ENCODE measurements around the gene NT5DC1.

NT5DC1 gene

GRCh38 chr6:116136933-116137340 is 36.3 kb downstream of the NT5DC1 start:
- WGBS, 2 experiments (ENCODE audit: insufficient coverage in 2 of 2) = 90 to 100% methylated on average over 4 of the region's 5 CpGs
- no peaks in the 10 kb centered on the region for H3K9me3 ChIP-seq (ENCODE audit: control insufficient read depth, low read length)
- H3K4me1 ChIP-seq (ENCODE audit: control insufficient read depth, insufficient read depth, low read length, poor library complexity, severe bottlenecking) = no peaks in the 10 kb centered on the region
- H3K36me3 ChIP-seq (ENCODE audit: control insufficient read depth, insufficient read depth, low read length) = no peaks in the 10 kb centered on the region
- no peak overlapping the region for H3K27ac ChIP-seq (ENCODE audit: low read depth, low read length, severe bottlenecking)
- no peak overlapping the region for H3K4me3 ChIP-seq (ENCODE audit: extremely low read depth, insufficient read depth, low read length, poor library complexity, severe bottlenecking)

- 73 to 94% methylated on average over 4 of the region's 4 CpGs for WGBS, 2 experiments (ENCODE audit: insufficient coverage in 2 of 2)
These were observed 39.3 kb downstream of the NT5DC1 start for GRCh38 chr6:116139917-116140316.

GRCh38 chr6:116144605-116145004 is 44.0 kb downstream of the NT5DC1 start:
- no peak overlapping the region for H3K4me3 ChIP-seq (ENCODE audit: extremely low read depth, insufficient read depth, low read length, poor library complexity, severe bottlenecking)
- WGBS, 2 experiments (ENCODE audit: insufficient coverage in 2 of 2) = 75 to 81% methylated on average over 2 to 3 of the region's 3 CpGs

More at GRCh38 chr6:116139917-116140316, 39.3 kb downstream of the NT5DC1 start:
- no peak overlapping the region for H3K27ac ChIP-seq (ENCODE audit: low read depth, low read length, severe bottlenecking)
- H3K4me3 ChIP-seq (ENCODE audit: extremely low read depth, insufficient read depth, low read length, poor library complexity, severe bottlenecking) = no peak overlapping the region
- no peaks in the 10 kb centered on the region for H3K9me3 ChIP-seq (ENCODE audit: control insufficient read depth, low read length)
- no peaks in the 10 kb centered on the region for H3K36me3 ChIP-seq (ENCODE audit: control insufficient read depth, insufficient read depth, low read length)
- H3K4me1 ChIP-seq (ENCODE audit: control insufficient read depth, insufficient read depth, low read length, poor library complexity, severe bottlenecking) = no peaks in the 10 kb centered on the region

GRCh38 chr6:116145803-116146675 is 45.4 kb downstream of the NT5DC1 start:
- Histone ChIP-seq H3K27ac (ENCODE audit: low read depth, low read length, severe bottlenecking) (no peak overlapping the region), H3K36me3 (ENCODE audit: control insufficient read depth, insufficient read depth, low read length) (no peaks in the 10 kb centered on the region), H3K4me1 (ENCODE audit: control insufficient read depth, insufficient read depth, low read length, poor library complexity, severe bottlenecking) (no peaks in the 10 kb centered on the region), H3K9me3 (ENCODE audit: control insufficient read depth, low read length) (no peaks in the 10 kb centered on the region), H3K4me3 (ENCODE audit: extremely low read depth, insufficient read depth, low read length, poor library complexity, severe bottlenecking) (no peak overlapping the region)
- 94% methylated on average over 2 of the region's 4 CpGs; no CpG with 5 or more reads in 1 of the 2 experiments for WGBS, 2 experiments (ENCODE audit: insufficient coverage in 2 of 2)

More at GRCh38 chr6:116144605-116145004, 44.0 kb downstream of the NT5DC1 start:
- Histone ChIP-seq H3K9me3 (ENCODE audit: control insufficient read depth, low read length) (no peaks in the 10 kb centered on the region), H3K27ac (ENCODE audit: low read depth, low read length, severe bottlenecking) (no peak overlapping the region), H3K4me1 (ENCODE audit: control insufficient read depth, insufficient read depth, low read length, poor library complexity, severe bottlenecking) (no peaks in the 10 kb centered on the region), H3K36me3 (ENCODE audit: control insufficient read depth, insufficient read depth, low read length) (no peaks in the 10 kb centered on the region)

GRCh38 chr6:116152620-116153019 is 52.0 kb downstream of the NT5DC1 start:
- H3K9me3 ChIP-seq (ENCODE audit: control insufficient read depth, low read length) = no peaks in the 10 kb centered on the region
- no peaks in the 10 kb centered on the region for H3K4me1 ChIP-seq (ENCODE audit: control insufficient read depth, insufficient read depth, low read length, poor library complexity, severe bottlenecking)
- no CpG with 5 or more reads among the region's 1 CpG for WGBS, 2 experiments (ENCODE audit: insufficient coverage in 2 of 2)
- H3K4me3 ChIP-seq (ENCODE audit: extremely low read depth, insufficient read depth, low read length, poor library complexity, severe bottlenecking) = no peak overlapping the region
- no peak overlapping the region for H3K27ac ChIP-seq (ENCODE audit: low read depth, low read length, severe bottlenecking)
- no peaks in the 10 kb centered on the region for H3K36me3 ChIP-seq (ENCODE audit: control insufficient read depth, insufficient read depth, low read length)

- no peaks in the 10 kb centered on the region for H3K9me3 ChIP-seq (ENCODE audit: control insufficient read depth, low read length)
- WGBS, 2 experiments (ENCODE audit: insufficient coverage in 2 of 2) = 93% methylated on average over 1 of the region's 2 CpGs; no CpG with 5 or more reads in 1 of the 2 experiments
- H3K4me3 ChIP-seq (ENCODE audit: extremely low read depth, insufficient read depth, low read length, poor library complexity, severe bottlenecking) = no peak overlapping the region
- H3K36me3 ChIP-seq (ENCODE audit: control insufficient read depth, insufficient read depth, low read length) = no peaks in the 10 kb centered on the region
- no peak overlapping the region for H3K27ac ChIP-seq (ENCODE audit: low read depth, low read length, severe bottlenecking)
- no peaks in the 10 kb centered on the region for H3K4me1 ChIP-seq (ENCODE audit: control insufficient read depth, insufficient read depth, low read length, poor library complexity, severe bottlenecking)
These were observed 54.2 kb downstream of the NT5DC1 start for GRCh38 chr6:116154887-116155286.

- WGBS, 2 experiments (ENCODE audit: insufficient coverage in 2 of 2) = 92 to 93% methylated on average over 4 of the region's 7 CpGs
- H3K4me1 ChIP-seq (ENCODE audit: control insufficient read depth, insufficient read depth, low read length, poor library complexity, severe bottlenecking) = no peaks in the 10 kb centered on the region
These were observed 56.0 kb downstream of the NT5DC1 start for GRCh38 chr6:116156405-116157326.

GRCh38 chr6:116157391-116157790 is 56.7 kb downstream of the NT5DC1 start:
- Histone ChIP-seq H3K4me3 (ENCODE audit: extremely low read depth, insufficient read depth, low read length, poor library complexity, severe bottlenecking) (no peak overlapping the region), H3K4me1 (ENCODE audit: control insufficient read depth, insufficient read depth, low read length, poor library complexity, severe bottlenecking) (no peaks in the 10 kb centered on the region), H3K36me3 (ENCODE audit: control insufficient read depth, insufficient read depth, low read length) (no peaks in the 10 kb centered on the region), H3K27ac (ENCODE audit: low read depth, low read length, severe bottlenecking) (no peak overlapping the region), H3K9me3 (ENCODE audit: control insufficient read depth, low read length) (no peaks in the 10 kb centered on the region)
- WGBS, 2 experiments (ENCODE audit: insufficient coverage in 2 of 2) = no CpG with 5 or more reads among the region's 1 CpG

More at GRCh38 chr6:116156405-116157326, 56.0 kb downstream of the NT5DC1 start:
- Histone ChIP-seq H3K9me3 (ENCODE audit: control insufficient read depth, low read length) (no peaks in the 10 kb centered on the region), H3K27ac (ENCODE audit: low read depth, low read length, severe bottlenecking) (no peak overlapping the region), H3K36me3 (ENCODE audit: control insufficient read depth, insufficient read depth, low read length) (no peaks in the 10 kb centered on the region), H3K4me3 (ENCODE audit: extremely low read depth, insufficient read depth, low read length, poor library complexity, severe bottlenecking) (no peak overlapping the region)

- Histone ChIP-seq H3K27ac (ENCODE audit: low read depth, low read length, severe bottlenecking) (no peak overlapping the region), H3K4me3 (ENCODE audit: extremely low read depth, insufficient read depth, low read length, poor library complexity, severe bottlenecking) (no peak overlapping the region), H3K4me1 (ENCODE audit: control insufficient read depth, insufficient read depth, low read length, poor library complexity, severe bottlenecking) (no peaks in the 10 kb centered on the region), H3K9me3 (ENCODE audit: control insufficient read depth, low read length) (no peaks in the 10 kb centered on the region), H3K36me3 (ENCODE audit: control insufficient read depth, insufficient read depth, low read length) (no peaks in the 10 kb centered on the region)
- WGBS, 2 experiments (ENCODE audit: insufficient coverage in 2 of 2) = 75 to 100% methylated on average over 1 to 3 of the region's 3 CpGs
These were observed 58.0 kb downstream of the NT5DC1 start for GRCh38 chr6:116158641-116159040.

- Histone ChIP-seq H3K4me3 (ENCODE audit: extremely low read depth, insufficient read depth, low read length, poor library complexity, severe bottlenecking) (no peak overlapping the region), H3K36me3 (ENCODE audit: control insufficient read depth, insufficient read depth, low read length) (no peaks in the 10 kb centered on the region), H3K27ac (ENCODE audit: low read depth, low read length, severe bottlenecking) (no peak overlapping the region), H3K4me1 (ENCODE audit: control insufficient read depth, insufficient read depth, low read length, poor library complexity, severe bottlenecking) (no peaks in the 10 kb centered on the region), H3K9me3 (ENCODE audit: control insufficient read depth, low read length) (no peaks in the 10 kb centered on the region)
- WGBS, 2 experiments (ENCODE audit: insufficient coverage in 2 of 2) = no CpG with 5 or more reads among the region's 3 CpGs
These were observed 59.3 kb downstream of the NT5DC1 start for GRCh38 chr6:116159782-116160524.
